ENCODE results near the gene CDC42BPA.

GRCh38 chr1:227355542-227356245, 37.4 kb upstream of the CDC42BPA start:
- TF ChIP-seq CTCF (CRISPR knock-in tag; IDR thresholded peaks at IDR 0.05) (no peak), ZNF121 (CRISPR knock-in tag; IDR thresholded peaks at IDR 0.05) (no peak), MAFK (conservative IDR thresholded peaks at IDR 0.05 in 1 of 2, IDR thresholded peaks at IDR 0.05 in 1 of 2; ENCODE audit: low read length in 2 of 2) (no peak)
